Measurements from ENCODE around the gene GALNT4. TPM values are rescaled to one million over a fixed set of nuclear protein-coding genes. Genes with fewer than 3 reads are reported as not detected.

The GALNT4 gene
- total and polyA plus RNA-seq, 2 of the 13 experiments (the other 11 are each of a cell fraction or from before 2014, with no cell fraction given): 4.9 to 6.8 TPM

DNA sequence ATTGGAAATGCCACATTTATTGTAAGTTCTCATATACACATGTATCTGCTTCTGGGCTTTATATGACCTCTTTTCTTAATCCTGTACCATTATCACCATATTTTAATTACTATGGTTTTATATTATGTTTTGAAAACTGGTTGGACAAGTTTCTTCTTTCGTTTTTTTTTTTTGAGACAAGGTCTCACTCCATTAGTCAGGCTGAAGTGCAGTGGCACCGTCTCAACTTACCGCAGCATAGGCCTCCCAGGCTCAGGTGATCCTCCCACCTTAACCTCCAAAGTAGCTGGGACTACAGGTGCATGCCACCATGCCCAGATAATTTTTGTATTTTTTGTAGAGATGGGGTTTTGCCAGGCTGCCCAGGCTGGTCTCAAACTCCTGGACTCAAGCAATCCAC, 44.6 kb downstream of the GALNT4 start (continued):
- TF ChIP-seq, protein P1, sequence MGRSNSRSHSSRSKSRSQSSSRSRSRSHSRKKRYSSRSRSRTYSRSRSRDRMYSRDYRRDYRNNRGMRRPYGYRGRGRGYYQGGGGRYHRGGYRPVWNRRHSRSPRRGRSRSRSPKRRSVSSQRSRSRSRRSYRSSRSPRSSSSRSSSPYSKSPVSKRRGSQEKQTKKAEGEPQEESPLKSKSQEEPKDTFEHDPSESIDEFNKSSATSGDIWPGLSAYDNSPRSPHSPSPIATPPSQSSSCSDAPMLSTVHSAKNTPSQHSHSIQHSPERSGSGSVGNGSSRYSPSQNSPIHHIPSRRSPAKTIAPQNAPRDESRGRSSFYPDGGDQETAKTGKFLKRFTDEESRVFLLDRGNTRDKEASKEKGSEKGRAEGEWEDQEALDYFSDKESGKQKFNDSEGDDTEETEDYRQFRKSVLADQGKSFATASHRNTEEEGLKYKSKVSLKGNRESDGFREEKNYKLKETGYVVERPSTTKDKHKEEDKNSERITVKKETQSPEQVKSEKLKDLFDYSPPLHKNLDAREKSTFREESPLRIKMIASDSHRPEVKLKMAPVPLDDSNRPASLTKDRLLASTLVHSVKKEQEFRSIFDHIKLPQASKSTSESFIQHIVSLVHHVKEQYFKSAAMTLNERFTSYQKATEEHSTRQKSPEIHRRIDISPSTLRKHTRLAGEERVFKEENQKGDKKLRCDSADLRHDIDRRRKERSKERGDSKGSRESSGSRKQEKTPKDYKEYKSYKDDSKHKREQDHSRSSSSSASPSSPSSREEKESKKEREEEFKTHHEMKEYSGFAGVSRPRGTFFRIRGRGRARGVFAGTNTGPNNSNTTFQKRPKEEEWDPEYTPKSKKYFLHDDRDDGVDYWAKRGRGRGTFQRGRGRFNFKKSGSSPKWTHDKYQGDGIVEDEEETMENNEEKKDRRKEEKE (IDR thresholded peaks at IDR 0.05): no peak
- TF ChIP-seq POLR2AphosphoS5 (IDR thresholded peaks at IDR 0.05; ENCODE audit: low read depth, low read length) (no peak), REXO4 (CRISPR knock-in tag; IDR thresholded peaks at IDR 0.05; ENCODE audit: borderline replicate concordance) (no peak), EEA1 (CRISPR knock-in tag; IDR thresholded peaks at IDR 0.05; ENCODE audit: borderline replicate concordance) (no peak), TBP (CRISPR knock-in tag; IDR thresholded peaks at IDR 0.05) (no peak), MAF1 (CRISPR knock-in tag; IDR thresholded peaks at IDR 0.05; ENCODE audit: borderline replicate concordance) (no peak), REL (CRISPR knock-in tag; conservative IDR thresholded peaks at IDR 0.05) (no peak)

DNA sequence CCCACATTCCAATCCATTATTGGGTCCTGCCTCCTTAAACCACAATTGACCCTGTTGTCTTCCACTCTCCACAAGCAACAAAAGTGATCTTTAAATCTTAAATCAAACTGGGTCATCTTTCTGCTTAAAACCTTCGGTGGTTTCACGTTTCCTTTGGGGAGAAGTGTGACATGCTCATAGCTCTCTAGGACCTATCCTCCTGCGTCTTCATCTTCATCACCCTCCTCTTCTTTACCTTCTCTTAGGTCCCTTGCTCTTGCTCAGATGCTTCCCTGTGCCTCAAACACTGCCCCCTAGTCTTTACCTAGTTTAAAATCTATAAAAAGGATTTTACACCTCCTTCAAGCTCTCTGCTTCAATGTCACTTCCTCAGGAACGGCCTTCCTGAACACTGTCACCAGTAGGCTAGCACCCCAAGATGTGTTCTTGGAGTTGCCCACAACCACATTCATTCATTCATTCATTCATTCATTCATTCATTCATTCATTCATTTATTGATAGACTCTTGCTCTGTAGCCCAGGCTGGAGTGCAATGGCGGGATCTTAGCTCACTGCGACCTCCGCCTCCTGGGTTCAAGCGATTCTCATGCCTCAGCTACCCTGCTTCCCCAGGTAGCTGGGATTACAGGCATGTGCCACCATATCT, 46.8 kb downstream of the GALNT4 start:
- ATAC-seq (no peak), FAIRE-seq (no peak), DNase-seq (ENCODE audit: low spot score) (no peak)
- H3K4me2 ChIP-seq (ENCODE audit: low read depth, low read length): no peak overlapping the region
- no peak overlapping the region for H3K9ac ChIP-seq (ENCODE audit: insufficient read depth, low read depth, low read length)
- TF ChIP-seq, protein P2, sequence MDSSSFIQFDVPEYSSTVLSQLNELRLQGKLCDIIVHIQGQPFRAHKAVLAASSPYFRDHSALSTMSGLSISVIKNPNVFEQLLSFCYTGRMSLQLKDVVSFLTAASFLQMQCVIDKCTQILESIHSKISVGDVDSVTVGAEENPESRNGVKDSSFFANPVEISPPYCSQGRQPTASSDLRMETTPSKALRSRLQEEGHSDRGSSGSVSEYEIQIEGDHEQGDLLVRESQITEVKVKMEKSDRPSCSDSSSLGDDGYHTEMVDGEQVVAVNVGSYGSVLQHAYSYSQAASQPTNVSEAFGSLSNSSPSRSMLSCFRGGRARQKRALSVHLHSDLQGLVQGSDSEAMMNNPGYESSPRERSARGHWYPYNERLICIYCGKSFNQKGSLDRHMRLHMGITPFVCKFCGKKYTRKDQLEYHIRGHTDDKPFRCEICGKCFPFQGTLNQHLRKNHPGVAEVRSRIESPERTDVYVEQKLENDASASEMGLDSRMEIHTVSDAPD (CRISPR knock-in tag; IDR thresholded peaks at IDR 0.05): no peak
- no peak for TF ChIP-seq BRCA1 (CRISPR knock-in tag; IDR thresholded peaks at IDR 0.05)
- TF ChIP-seq HNF4G (IDR thresholded peaks at IDR 0.05; ENCODE audit: borderline replicate concordance, low read depth, low read length): no peak
- TF ChIP-seq HNF4G (CRISPR knock-in tag; IDR thresholded peaks at IDR 0.05; ENCODE audit: borderline replicate concordance, low read depth): no peak
- TF ChIP-seq HOXA5 (CRISPR knock-in tag; IDR thresholded peaks at IDR 0.05): no peak
- TF ChIP-seq ZNF24 (IDR thresholded peaks at IDR 0.05): 0 out of 2 replicates have a peak, but pooled peaks have one; percentile 43
- TF ChIP-seq ATF7-NPFF (CRISPR knock-in tag; IDR thresholded peaks at IDR 0.05; ENCODE audit: low read depth): no peak
- no TSS peak for BruUV-seq (replicated peaks)
- H3K36me3 ChIP-seq (replicated peaks in 1 of 2; ENCODE audit: control insufficient read depth in 1 of 2, insufficient read depth in 2 of 2, low read length in 2 of 2): no peaks in the 10 kb centered on the region
- no peaks in the 10 kb centered on the region for H3K27me3 ChIP-seq (ENCODE audit: control insufficient read depth in 1 of 2, insufficient read depth in 2 of 2, low read length in 2 of 2)
- ChIA-PET POLR2A (no interaction called here), CTCF (ENCODE audit: low intra/inter-chr PET ratio, low total read pairs) (no interaction called here)
- H3K4me3 ChIP-seq (replicated peaks in 1 of 3; ENCODE audit: insufficient read depth in 1 of 3, low read depth in 2 of 3, low read length in 3 of 3): no peak overlapping the region
- 98% methylated on average over 8 of the region's 8 CpGs for WGBS (ENCODE audit: low lambda C conversion rate)
- intact Hi-C loops (cut with micrococcal nuclease; ENCODE audit: unreplicated experiment): no loop called here
- H3K79me2 ChIP-seq (ENCODE audit: insufficient read depth, low read length): no peaks in the 10 kb centered on the region
- H3K4me1 ChIP-seq (ENCODE audit: insufficient read depth, low read length): no peaks in the 10 kb centered on the region
- no peak overlapping the region for H2AFZ ChIP-seq (ENCODE audit: low read length)
- in situ Hi-C loops (cut with HindIII; ENCODE audit: extremely low pct_ligation_motif_present, low pct_unique_long_range_greater_than_20kb): no loop called here
- no peaks in the 10 kb centered on the region for H3K9me3 ChIP-seq (ENCODE audit: low read length)
- H3K27ac ChIP-seq (ENCODE audit: extremely low read length, insufficient read depth, low read length): no peak overlapping the region
- H4K20me1 ChIP-seq (ENCODE audit: insufficient read depth, low read length): no peaks in the 10 kb centered on the region
